H9 (cell line): ENCODE measurements around the gene AFG1L. TPM values are rescaled to one million over a fixed set of nuclear protein-coding genes. Genes with fewer than 3 reads are reported as not detected.

Experiments
- DNase-seq: peaks from one replicate; pipeline ENCODE4 v3.0.0-alpha.2; 2017
- H2AFZ ChIP-seq: one replicate; pipeline ENCODE4 v1.6.1; 2013; ENCODE audit warnings: mild to moderate bottlenecking, low read length, control low read depth, moderate library complexity
- H2AK5ac ChIP-seq: 2 replicates; pipeline ENCODE4 v1.6.1; 2013; ENCODE audit warnings: low read length, control low read depth, mixed read lengths; ENCODE audit not compliant: insufficient read length
- H2BK120ac ChIP-seq: one replicate; pipeline ENCODE4 v1.6.1; 2013; ENCODE audit warnings: low read depth, mild to moderate bottlenecking, low read length, control low read depth, inconsistent platforms; ENCODE audit not compliant: poor library complexity, severe bottlenecking
- H2BK12ac ChIP-seq: 2 replicates; pipeline ENCODE4 v1.6.1; 2013; ENCODE audit warnings: low read length, control low read depth, mixed read lengths, low read depth; ENCODE audit not compliant: insufficient read length
- H2BK15ac ChIP-seq: 2 replicates; pipeline ENCODE4 v1.6.1; 2013; ENCODE audit warnings: low read depth, low read length, control low read depth
- H2BK20ac ChIP-seq: one replicate; pipeline ENCODE4 v1.6.1; 2013; ENCODE audit warnings: low read depth, mild to moderate bottlenecking, low read length, control low read depth, inconsistent platforms; ENCODE audit not compliant: poor library complexity, severe bottlenecking
- H2BK5ac ChIP-seq: 2 replicates; pipeline ENCODE4 v1.6.1; 2013; ENCODE audit warnings: low read length, control low read depth, mixed read lengths; ENCODE audit not compliant: insufficient read length
- H3K14ac ChIP-seq: 2 replicates; pipeline ENCODE4 v1.6.1; 2013; ENCODE audit warnings: low read length, control low read depth; ENCODE audit not compliant: insufficient read depth
- H3K18ac ChIP-seq: 2 replicates; pipeline ENCODE4 v1.6.1; 2013; ENCODE audit warnings: low read depth, mild to moderate bottlenecking, mixed read lengths, low read length, control low read depth; ENCODE audit not compliant: insufficient read length
- H3K23ac ChIP-seq: 2 replicates; pipeline ENCODE4 v1.6.1; 2013; ENCODE audit warnings: low read length, control low read depth, mixed read lengths, low read depth; ENCODE audit not compliant: insufficient read length
- H3K23me2 ChIP-seq: 2 replicates; pipeline ENCODE4 v1.6.1; 2013; ENCODE audit warnings: low read depth, mild to moderate bottlenecking, mixed read lengths, low read length, control low read depth; ENCODE audit not compliant: insufficient read length, poor library complexity, severe bottlenecking
- H3K27ac ChIP-seq: 2 replicates; pipeline ENCODE4 v1.5.1; 2013; ENCODE audit warnings: low read length, control low read depth, mixed read lengths, low read depth; ENCODE audit not compliant: insufficient read length
- H3K27me3 ChIP-seq: 2 replicates; pipeline ENCODE4 v1.6.1; 2013; ENCODE audit warnings: low read length, control low read depth, inconsistent platforms; ENCODE audit not compliant: insufficient read depth
- H3K4ac ChIP-seq: 2 replicates; pipeline ENCODE4 v1.6.1; 2013; ENCODE audit warnings: low read depth, mild to moderate bottlenecking, control low read depth, inconsistent platforms, low read length, moderate library complexity
- H3K4me1 ChIP-seq: 2 replicates; pipeline ENCODE4 v1.6.1; 2013; ENCODE audit warnings: low read length, control low read depth, inconsistent platforms; ENCODE audit not compliant: insufficient read depth
- H3K4me2 ChIP-seq: 2 replicates; pipeline ENCODE4 v1.6.1; 2013; ENCODE audit warnings: low read length, control low read depth, mixed read lengths; ENCODE audit not compliant: insufficient read length, insufficient read depth
- H3K56ac ChIP-seq: 2 replicates; pipeline ENCODE4 v1.6.1; 2013; ENCODE audit warnings: low read depth, mild to moderate bottlenecking, mixed read lengths, low read length, control low read depth; ENCODE audit not compliant: insufficient read length
- H3K79me1 ChIP-seq: 2 replicates; pipeline ENCODE4 v1.6.1; 2013; ENCODE audit warnings: low read depth, mild to moderate bottlenecking, moderate library complexity, low read length, control low read depth, inconsistent platforms; ENCODE audit not compliant: insufficient read depth, poor library complexity, severe bottlenecking
- H3K79me2 ChIP-seq: 2 replicates; pipeline ENCODE4 v1.6.1; 2013; ENCODE audit warnings: low read length, control low read depth, inconsistent platforms; ENCODE audit not compliant: insufficient read depth
- H3K9ac ChIP-seq: 2 replicates; pipeline ENCODE4 v1.6.1; 2013; ENCODE audit warnings: low read length, control low read depth, mixed read lengths; ENCODE audit not compliant: insufficient read length; ENCODE audit errors: extremely low read depth
- H3K9me3 ChIP-seq: one replicate; pipeline ENCODE4 v1.6.1; 2013; ENCODE audit warnings: low read depth, low read length, inconsistent platforms; ENCODE audit not compliant: control insufficient read depth
- H3T11ph ChIP-seq: one replicate; pipeline ENCODE4 v1.6.1; 2013; ENCODE audit warnings: mild to moderate bottlenecking, low read length, control low read depth, inconsistent platforms
- H4K20me1 ChIP-seq: one replicate; pipeline ENCODE4 v1.6.1; 2013; ENCODE audit not compliant: control insufficient read depth, insufficient read length, insufficient read depth
- H4K5ac ChIP-seq: 2 replicates; pipeline ENCODE4 v1.6.1; 2013; ENCODE audit warnings: low read depth, mild to moderate bottlenecking, mixed read lengths, low read length, control low read depth; ENCODE audit not compliant: insufficient read length
- H4K8ac ChIP-seq: replicated peaks from 2 replicates; pipeline ENCODE4 v1.6.1; 2013; ENCODE audit warnings: low read length, control low read depth, mixed read lengths, low read depth; ENCODE audit not compliant: insufficient read length
- H4K91ac ChIP-seq: 2 replicates; pipeline ENCODE4 v1.6.1; 2013; ENCODE audit warnings: low read depth, mild to moderate bottlenecking, moderate library complexity, mixed read lengths, low read length, control low read depth; ENCODE audit not compliant: insufficient read length
- H3K27ac Mint-ChIP-seq, 3 experiments: 2 replicates in 2 of 3; 3 replicates in 1 of 3; pipeline ENCODE4 v1.8.0; 2020 to 2021; ENCODE audit warnings: mixed read lengths in 3 of 3, mild to moderate bottlenecking in 1 of 3, moderate library complexity in 1 of 3
- H3K27me3 Mint-ChIP-seq: 2 replicates; pipeline ENCODE4 v1.8.0; 2021; ENCODE audit warnings: low read depth, mild to moderate bottlenecking, moderate library complexity, mixed read lengths
- H3K36me3 Mint-ChIP-seq, 3 experiments: 2 replicates in 2 of 3; 3 replicates in 1 of 3; pipeline ENCODE4 v1.8.0; 2020 to 2021; ENCODE audit warnings: low read depth in 3 of 3, mixed read lengths in 3 of 3; ENCODE audit not compliant: insufficient read depth in 1 of 3
- H3K4me1 Mint-ChIP-seq, 2 experiments: 2 replicates each; pipeline ENCODE4 v1.8.0; 2020; ENCODE audit warnings: mixed read lengths in 2 of 2
- H3K4me3 Mint-ChIP-seq, 2 experiments: 2 replicates in 1 of 2; 3 replicates in 1 of 2; pipeline ENCODE4 v1.8.0; 2020 to 2021; ENCODE audit warnings: mild to moderate bottlenecking in 2 of 2, mixed read lengths in 2 of 2, moderate library complexity in 1 of 2
- H3K9me3 Mint-ChIP-seq, 2 experiments: 2 replicates in 1 of 2; 3 replicates in 1 of 2; pipeline ENCODE4 v1.8.0; 2020; ENCODE audit warnings: mild to moderate bottlenecking in 2 of 2, mixed read lengths in 2 of 2, moderate library complexity in 1 of 2
- total RNA-seq: library from RNA; stranded (reverse); gene quantifications from 2 replicates; pipeline ENCODE4 v1.2.1, GENCODE V29; 2021
- TF ChIP-seq, protein P1 (sequence below): fragments of 200-600 bp; sonication (generic); conservative IDR thresholded peaks from 3 replicates; pipeline ENCODE4 v1.8.0; 2021; ENCODE audit warnings: antibody characterized with exemption, mild to moderate bottlenecking

AFG1L gene
- total RNA-seq, 1 experiment from 2014 or later, result 4.7 TPM

DNA sequence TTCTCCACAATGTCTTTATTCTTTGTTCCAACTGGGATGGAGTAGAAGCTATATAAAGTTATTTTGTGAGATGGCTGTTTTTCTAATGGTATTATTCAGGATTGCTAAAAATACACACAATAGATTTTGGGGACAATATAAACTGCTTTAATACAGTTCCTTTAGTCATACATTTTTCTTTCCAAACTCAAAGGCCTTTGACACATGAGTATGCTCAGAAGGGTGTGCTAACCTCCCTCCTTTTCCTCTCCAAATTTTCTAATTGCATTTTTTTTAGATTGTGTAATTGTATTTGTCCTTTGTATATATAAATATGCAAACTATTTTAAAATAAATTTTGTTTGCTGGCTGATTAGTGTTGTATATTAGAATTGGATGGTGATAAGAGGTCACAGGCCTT, 146.3 kb downstream of the AFG1L start:
- Histone ChIP-seq H2BK20ac (no peak overlapping the region), H3K14ac (no peak overlapping the region), H2BK15ac (no peak overlapping the region), H2AK5ac (no peak overlapping the region), H3K9ac (no peak overlapping the region), H3K4ac (no peak overlapping the region), H3K27me3 (no peaks in the 10 kb centered on the region), H3K23ac (no peak overlapping the region), H2BK5ac (no peak overlapping the region), H4K5ac (no peak overlapping the region), H2BK12ac (no peak overlapping the region), H3K4me2 (no peak overlapping the region), H3K79me1 (no peaks in the 10 kb centered on the region), H3K27ac (no peak overlapping the region), H4K8ac (no peak overlapping the region), H3K18ac (no peak overlapping the region), H3T11ph (no peak overlapping the region), H2BK120ac (no peak overlapping the region), H4K20me1 (no peaks in the 10 kb centered on the region), H4K91ac (no peak overlapping the region), H3K4me1 (no peaks in the 10 kb centered on the region), H2AFZ (no peak overlapping the region), H3K9me3 (no peaks in the 10 kb centered on the region), H3K23me2 (no peaks in the 10 kb centered on the region), H3K56ac (no peak overlapping the region), H3K79me2 (no peaks in the 10 kb centered on the region)
- TF ChIP-seq, protein P1, sequence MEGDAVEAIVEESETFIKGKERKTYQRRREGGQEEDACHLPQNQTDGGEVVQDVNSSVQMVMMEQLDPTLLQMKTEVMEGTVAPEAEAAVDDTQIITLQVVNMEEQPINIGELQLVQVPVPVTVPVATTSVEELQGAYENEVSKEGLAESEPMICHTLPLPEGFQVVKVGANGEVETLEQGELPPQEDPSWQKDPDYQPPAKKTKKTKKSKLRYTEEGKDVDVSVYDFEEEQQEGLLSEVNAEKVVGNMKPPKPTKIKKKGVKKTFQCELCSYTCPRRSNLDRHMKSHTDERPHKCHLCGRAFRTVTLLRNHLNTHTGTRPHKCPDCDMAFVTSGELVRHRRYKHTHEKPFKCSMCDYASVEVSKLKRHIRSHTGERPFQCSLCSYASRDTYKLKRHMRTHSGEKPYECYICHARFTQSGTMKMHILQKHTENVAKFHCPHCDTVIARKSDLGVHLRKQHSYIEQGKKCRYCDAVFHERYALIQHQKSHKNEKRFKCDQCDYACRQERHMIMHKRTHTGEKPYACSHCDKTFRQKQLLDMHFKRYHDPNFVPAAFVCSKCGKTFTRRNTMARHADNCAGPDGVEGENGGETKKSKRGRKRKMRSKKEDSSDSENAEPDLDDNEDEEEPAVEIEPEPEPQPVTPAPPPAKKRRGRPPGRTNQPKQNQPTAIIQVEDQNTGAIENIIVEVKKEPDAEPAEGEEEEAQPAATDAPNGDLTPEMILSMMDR, result no peak
- no peaks in the 10 kb centered on the region for H3K27me3 Mint-ChIP-seq
- H3K4me1 Mint-ChIP-seq, result no peaks in the 10 kb centered on the region
- no peak overlapping the region for H3K27ac Mint-ChIP-seq
- no peak for DNase-seq
- H3K9me3 Mint-ChIP-seq, result no peaks in the 10 kb centered on the region
- H3K36me3 Mint-ChIP-seq, result no peaks in the 10 kb centered on the region
- no peak overlapping the region for H3K4me3 Mint-ChIP-seq
